GM18907 (cell line): ENCODE results near the gene CSNK1G3.

Experiments used
- ATAC-seq: cut with Tn5 transposase; IDR thresholded peaks from one replicate; pipeline ENCODE4 v1.9.1; 2021; ENCODE audit warnings: mild to moderate bottlenecking, moderate library complexity; ENCODE audit not compliant: unreplicated experiment

The CSNK1G3 gene

GRCh38 chr5:123512611-123513461 is 859 bp downstream of the CSNK1G3 start:
- peak; percentile 45 for ATAC-seq

DNA sequence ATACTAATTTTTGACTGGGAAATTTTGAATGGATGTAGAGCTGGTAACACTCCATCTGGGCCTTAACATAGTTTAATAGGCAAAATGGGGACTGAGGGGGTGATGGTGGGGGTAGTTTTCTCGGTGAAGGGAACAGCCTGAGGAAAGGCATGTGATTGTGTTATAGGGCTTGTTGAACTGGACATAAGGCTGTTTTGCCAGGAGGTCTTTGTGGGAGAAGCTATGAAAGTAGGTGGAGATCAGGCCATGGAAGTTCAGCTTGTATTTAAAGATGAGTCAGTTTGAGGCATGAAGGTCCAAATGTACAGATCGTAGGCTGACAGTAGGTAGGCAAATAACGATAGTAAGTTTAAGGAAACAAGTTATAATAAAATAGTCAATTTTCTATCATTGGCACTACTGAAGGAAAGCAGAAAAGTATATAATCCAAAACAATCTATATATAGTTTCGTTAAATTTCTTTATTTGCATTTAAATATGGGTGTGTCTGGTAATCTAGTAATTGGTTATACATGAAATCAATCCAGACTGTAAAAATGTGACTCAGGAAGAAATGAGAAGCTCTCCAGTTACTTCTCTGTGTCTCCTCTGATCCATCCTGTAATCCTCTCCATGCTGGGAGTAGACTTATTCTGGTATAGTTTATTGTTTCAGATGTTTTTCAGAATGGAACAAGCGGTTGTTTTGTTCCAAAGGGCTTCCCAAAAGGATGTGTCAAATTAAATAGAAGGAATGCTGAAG is 2.8 kb downstream of the CSNK1G3 start:
- ATAC-seq, result no peak

DNA sequence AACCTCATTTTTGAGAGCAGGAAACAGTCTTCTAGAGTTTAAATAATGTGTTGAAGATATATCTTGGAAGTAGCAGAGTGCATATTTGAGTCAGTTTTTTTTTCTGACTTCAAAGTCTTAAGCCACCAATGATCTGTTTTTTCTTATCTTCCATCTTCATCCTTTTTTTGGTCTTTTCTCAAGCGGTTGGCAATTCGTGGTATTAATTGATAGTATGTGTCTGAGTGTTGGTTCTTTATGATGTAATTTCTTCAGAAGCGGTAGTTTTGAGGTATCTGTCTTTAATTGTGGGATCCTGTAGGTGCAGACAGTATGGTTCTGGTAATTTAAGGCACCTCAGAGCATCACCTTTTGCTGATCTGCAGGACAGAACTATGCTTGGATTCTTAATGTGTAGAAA is 3.9 kb downstream of the CSNK1G3 start:
- ATAC-seq, result no peak

GRCh38 chr5:123517476-123517875 is 5.5 kb downstream of the CSNK1G3 start:
- ATAC-seq, result no peak

DNA sequence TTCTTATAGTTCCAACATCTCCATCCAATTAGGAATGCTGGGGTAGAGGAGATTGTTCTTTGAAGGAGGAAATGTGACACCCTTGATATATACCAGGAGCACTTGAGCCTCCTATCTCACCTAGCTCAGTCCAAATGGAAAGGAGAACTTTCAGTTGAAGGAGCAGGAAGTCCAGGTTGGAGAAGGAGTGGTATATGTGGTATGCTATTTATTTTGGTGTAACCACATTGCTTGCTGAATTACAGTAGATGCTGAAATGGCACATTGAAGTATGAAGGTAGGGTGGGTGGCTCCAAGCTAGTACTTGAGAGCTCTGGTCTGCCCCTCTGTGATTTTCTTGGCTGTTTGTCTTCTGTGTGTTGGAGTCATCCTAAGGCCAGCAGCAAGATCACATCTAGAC is 6.1 kb downstream of the CSNK1G3 start:
- ATAC-seq, result peak; percentile 47

DNA sequence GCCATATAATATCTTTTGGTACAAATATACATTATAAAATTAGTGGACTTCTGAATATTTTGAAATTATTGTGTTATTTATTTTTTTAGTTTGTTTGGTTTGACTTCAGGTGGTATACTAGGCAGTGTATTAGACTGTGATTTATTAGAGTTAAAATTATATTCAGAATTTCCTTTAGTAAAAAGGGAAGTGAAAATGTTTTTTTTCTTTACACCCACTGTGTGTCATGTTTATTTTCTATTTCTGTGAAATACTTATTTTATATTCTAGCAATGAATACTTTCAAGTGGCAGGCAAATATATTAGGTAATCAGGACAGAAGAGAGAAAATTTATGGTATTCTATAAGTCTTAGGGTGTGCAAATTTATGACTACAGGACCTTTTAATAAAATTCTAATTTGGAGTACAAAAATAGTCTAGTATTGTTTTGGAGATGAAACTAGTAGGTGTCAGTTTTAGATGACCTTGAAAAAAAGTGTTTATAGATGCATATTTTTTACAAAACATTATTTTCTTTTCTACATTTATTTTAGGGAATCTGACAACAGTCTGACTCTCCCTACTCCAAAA is 8.8 kb downstream of the CSNK1G3 start:
- peak; percentile 59 for ATAC-seq

DNA sequence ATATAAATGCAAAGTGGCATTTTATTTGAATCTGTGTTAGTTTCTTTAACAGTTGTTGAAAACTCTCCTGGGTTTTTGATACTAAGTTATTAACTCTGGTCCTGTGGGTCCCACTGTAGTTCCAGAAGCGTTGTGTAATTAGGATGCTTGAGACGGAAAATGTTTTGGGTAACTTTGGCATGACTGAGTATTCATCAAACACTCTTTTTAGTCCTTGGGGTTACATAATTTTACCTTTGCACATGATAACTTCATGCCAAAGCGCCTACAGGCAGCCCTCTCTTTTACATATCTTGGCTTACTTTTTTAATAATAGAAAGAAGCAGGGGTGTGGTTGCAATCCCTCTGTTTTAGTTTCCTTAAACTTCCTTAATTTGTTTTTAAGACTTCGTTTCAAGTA is 12.2 kb downstream of the CSNK1G3 start:
- no peak for ATAC-seq

- no peak for ATAC-seq
Observed at GRCh38 chr5:123527190-123527589, 15.2 kb downstream of the CSNK1G3 start.

GRCh38 chr5:123528065-123528464 is 16.1 kb downstream of the CSNK1G3 start:
- no peak for ATAC-seq

DNA sequence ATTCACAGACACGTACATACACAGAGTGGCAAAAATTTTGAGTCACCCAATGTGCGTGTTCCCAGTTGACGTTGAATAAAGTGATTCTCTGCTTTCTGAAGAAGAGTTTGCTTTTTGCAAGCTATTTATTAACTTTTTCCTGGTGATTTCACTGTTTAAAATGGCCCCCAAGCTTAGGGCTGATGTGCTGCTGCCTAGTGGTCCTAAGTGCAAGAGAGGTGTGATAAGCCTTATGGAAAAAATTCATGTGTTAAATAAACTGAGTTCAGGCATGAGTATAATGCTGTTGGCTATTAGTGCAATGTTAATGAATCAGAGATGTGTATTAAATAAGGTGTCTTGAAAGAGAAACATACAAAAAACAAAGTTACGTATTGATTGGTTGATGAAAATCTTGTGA is 16.9 kb downstream of the CSNK1G3 start:
- no peak for ATAC-seq

- no peak for ATAC-seq
Observed at GRCh38 chr5:123530728-123531127, 18.8 kb downstream of the CSNK1G3 start.

DNA sequence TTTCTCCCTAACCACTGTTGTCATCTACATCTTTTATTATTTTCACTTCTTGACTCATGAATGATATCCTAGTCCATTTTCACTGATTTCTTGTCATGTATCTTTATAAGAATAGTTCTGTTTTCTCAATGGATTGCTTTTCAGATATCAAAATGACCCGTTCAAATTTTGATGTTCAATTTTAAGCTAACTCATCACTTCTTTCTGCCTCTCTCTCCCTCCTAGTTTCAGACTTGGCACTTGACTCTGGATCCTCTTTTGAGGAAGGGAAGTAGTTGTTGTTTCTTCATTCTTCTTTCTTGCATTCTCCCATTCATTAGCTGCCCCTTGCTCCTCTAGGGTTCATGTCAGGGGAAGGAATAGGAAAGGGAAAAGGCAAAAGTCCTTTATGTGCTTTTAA is 23.7 kb downstream of the CSNK1G3 start:
- no peak for ATAC-seq

DNA sequence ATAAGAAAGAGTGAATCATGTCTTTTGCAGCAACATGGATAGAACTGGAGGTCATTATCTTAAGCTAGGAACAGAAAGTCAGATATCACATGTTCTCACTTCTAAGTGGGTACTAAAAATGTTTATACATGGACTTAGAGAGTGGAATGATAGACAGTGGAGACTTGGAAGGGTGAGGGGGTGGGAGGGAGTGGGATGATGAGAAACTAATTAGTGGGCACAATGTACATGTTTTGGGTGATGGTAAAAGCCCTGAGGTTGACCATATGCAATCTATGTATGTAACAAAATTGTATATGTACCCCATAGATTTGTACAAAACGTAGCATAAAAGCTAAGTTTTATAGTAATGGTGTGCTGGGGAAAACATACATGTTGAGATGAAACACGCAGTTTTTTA is 25.3 kb downstream of the CSNK1G3 start:
- ATAC-seq, result no peak

GRCh38 chr5:123537845-123538244 is 25.9 kb downstream of the CSNK1G3 start:
- no peak for ATAC-seq

GRCh38 chr5:123538670-123539459 is 26.9 kb downstream of the CSNK1G3 start:
- no peak for ATAC-seq

GRCh38 chr5:123540534-123540933 is 28.6 kb downstream of the CSNK1G3 start:
- no peak for ATAC-seq

GRCh38 chr5:123543438-123543837 is 31.5 kb downstream of the CSNK1G3 start:
- no peak for ATAC-seq

GRCh38 chr5:123545506-123545905 is 33.5 kb downstream of the CSNK1G3 start:
- ATAC-seq, result no peak

- no peak for ATAC-seq
Observed at GRCh38 chr5:123546657-123547056, 34.7 kb downstream of the CSNK1G3 start.

DNA sequence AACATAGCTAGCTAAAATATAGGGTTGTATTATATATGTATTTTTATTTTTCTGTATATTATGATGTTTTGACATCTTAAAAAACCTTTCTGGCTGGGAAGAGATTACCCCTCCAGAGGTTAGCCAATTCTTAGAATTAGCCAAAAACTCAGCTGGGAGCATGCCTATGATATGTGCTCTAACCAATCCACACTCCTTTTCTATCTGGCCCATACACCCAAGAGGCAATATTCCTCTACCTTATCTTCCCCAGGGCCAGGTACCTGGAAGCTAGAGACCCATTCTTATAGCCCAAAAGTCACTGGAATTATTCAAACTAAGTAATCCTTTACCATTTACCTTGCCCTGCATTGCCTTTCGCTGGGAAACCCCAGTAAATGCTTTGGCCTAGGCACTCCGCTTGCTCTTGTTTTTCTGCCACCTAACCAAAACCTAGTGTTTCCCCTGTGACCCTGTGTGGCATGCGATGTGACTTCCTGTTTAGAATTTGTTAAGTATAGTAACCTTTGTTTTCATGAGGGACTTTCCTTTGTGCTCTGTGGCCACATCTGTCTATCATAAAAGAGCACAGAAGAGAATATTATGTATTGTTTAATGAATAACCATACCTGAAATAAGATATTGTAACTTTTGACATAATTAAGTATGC is 37.4 kb downstream of the CSNK1G3 start:
- peak; percentile 99 for ATAC-seq

DNA sequence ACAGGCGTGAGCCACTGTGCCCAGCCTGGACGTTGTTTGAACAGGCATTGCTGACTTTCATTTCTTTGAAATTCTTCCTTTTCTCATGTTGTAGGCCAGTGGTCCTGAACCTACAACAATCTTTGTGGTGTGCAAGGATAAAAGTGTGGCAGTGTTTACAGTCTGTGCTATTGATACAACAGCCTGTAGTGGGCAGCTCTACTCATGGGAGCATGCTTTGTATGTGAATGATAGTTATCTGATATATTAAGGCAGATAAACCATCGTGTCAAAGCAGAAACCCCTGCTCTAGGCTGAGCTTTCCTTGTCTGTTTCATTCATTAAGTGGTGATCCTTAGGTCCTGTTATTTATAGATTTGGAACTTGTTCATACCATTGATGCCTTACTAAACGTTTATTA is 42.6 kb downstream of the CSNK1G3 start:
- ATAC-seq, result no peak
